Brain microvascular endothelial cell (primary cell): ENCODE data around the gene TADA2A.

Experiments
- DNase-seq: peaks from one replicate; pipeline ENCODE4 v3.0.0-alpha.2; 2020
- H3K27ac ChIP-seq: fragments of 250-450 bp; sonication (Bioruptor Pico); 2 replicates; pipeline ENCODE4 v1.5.1; 2020; ENCODE audit warnings: mild to moderate bottlenecking, moderate library complexity
- H3K27me3 ChIP-seq: fragments of 250-450 bp; sonication (Bioruptor Pico); replicated peaks from 2 replicates; pipeline ENCODE4 v1.5.1; 2020; ENCODE audit warnings: mild to moderate bottlenecking
- H3K36me3 ChIP-seq: fragments of 250-450 bp; sonication (Bioruptor Pico); replicated peaks from 2 replicates; pipeline ENCODE4 v1.5.1; 2020; ENCODE audit warnings: mild to moderate bottlenecking
- H3K4me3 ChIP-seq: 2 replicates; pipeline ENCODE4 v1.5.1; 2011; ENCODE audit warnings: low read depth, mild to moderate bottlenecking, control low read depth, low read length, moderate library complexity
- in situ Hi-C: cut with HindIII; loops from 2 replicates; pipeline ENCODE4 v1.10.0; 2017; ENCODE audit warnings: low sequenced_read_pairs, low pct_ligation_motif_present
- TF ChIP-seq, protein P1 (sequence below): IDR thresholded peaks from 2 replicates; pipeline ENCODE4 v1.5.1; 2011; ENCODE audit warnings: low read depth, mild to moderate bottlenecking, moderate library complexity, low read length, control low read depth, inconsistent platforms; ENCODE audit errors: missing control alignments

The TADA2A gene

DNA sequence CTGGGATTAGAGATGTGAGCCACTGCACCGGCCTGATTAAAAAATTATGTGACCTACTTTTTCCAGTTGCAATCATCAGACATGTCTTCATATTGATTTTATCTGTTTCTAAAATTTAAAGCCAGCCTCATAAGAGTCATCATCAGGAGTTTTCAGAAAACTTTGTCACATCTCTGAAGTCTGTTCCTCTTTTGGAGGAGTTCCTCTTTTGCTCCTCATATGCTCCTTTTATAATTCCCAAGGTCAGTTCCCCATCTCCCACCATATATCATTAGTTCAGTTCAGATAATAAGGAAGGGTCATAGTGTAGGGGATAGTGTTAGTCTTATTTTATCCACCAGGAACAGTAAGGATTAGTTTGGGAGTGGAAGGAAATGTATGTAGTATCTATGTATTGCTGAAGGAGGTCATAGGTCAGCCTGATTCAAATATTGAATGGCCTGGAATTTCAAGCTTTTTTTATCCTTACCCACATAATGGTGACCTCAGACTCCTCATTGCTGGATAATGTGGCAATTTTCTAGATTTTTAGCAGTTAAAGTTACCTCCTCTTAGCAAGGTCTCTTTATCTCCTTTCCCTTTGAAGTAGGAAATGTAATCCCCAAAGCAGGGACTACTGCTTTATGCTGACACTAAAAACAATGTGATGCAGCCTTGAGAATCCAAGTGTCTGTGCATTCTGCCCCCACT, 69.2 kb downstream of the TADA2A start:
- H3K36me3 ChIP-seq: peaks cover 29% of the 10 kb centered on the region
- no peak for DNase-seq
- TF ChIP-seq, protein P1, sequence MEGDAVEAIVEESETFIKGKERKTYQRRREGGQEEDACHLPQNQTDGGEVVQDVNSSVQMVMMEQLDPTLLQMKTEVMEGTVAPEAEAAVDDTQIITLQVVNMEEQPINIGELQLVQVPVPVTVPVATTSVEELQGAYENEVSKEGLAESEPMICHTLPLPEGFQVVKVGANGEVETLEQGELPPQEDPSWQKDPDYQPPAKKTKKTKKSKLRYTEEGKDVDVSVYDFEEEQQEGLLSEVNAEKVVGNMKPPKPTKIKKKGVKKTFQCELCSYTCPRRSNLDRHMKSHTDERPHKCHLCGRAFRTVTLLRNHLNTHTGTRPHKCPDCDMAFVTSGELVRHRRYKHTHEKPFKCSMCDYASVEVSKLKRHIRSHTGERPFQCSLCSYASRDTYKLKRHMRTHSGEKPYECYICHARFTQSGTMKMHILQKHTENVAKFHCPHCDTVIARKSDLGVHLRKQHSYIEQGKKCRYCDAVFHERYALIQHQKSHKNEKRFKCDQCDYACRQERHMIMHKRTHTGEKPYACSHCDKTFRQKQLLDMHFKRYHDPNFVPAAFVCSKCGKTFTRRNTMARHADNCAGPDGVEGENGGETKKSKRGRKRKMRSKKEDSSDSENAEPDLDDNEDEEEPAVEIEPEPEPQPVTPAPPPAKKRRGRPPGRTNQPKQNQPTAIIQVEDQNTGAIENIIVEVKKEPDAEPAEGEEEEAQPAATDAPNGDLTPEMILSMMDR: no peak
- H3K27ac ChIP-seq: peak overlapping the region; percentile 42
- H3K4me3 ChIP-seq: no peak overlapping the region
- H3K27me3 ChIP-seq: no peaks in the 10 kb centered on the region
- in situ Hi-C loops: no loop called here

GRCh38 chr17:37476431-37477120, 69.9 kb downstream of the TADA2A start:
- Histone ChIP-seq H3K27ac (peak overlapping the region; percentile 42), H3K27me3 (no peaks in the 10 kb centered on the region), H3K36me3 (peaks cover 26% of the 10 kb centered on the region), H3K4me3 (no peak overlapping the region)
- TF ChIP-seq, protein P1: no peak
- DNase-seq: no peak
- in situ Hi-C loops: no loop called here

- in situ Hi-C loops: no loop called here
- no peak overlapping the region for H3K4me3 ChIP-seq
- DNase-seq: no peak
- TF ChIP-seq, protein P1: no peak
- H3K27ac ChIP-seq: no peak overlapping the region
- peaks cover 21% of the 10 kb centered on the region for H3K36me3 ChIP-seq
- H3K27me3 ChIP-seq: no peaks in the 10 kb centered on the region
Observed at GRCh38 chr17:37478187-37478586, 71.5 kb downstream of the TADA2A start.

DNA sequence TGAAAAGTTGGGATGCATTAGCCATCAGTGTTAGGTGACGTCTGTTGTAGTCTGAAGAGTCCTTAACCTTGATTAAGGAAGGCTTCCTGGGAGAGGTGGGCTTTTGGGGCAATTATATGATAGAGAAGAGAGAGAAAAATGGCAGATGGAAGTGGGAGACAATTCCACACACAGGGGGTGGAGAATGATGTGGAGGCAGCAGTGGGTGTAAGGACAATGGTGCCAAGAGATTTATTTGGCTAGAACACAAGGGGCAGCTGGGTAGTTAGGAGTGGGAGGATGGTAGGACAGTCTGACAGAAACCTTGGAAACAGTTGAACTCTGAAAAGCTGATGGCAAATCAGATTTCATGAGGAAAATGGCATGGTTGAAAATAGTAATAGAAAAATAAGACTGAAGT, 72.3 kb downstream of the TADA2A start:
- Histone ChIP-seq H3K36me3 (peaks cover 14% of the 10 kb centered on the region), H3K27ac (no peak overlapping the region)

DNA sequence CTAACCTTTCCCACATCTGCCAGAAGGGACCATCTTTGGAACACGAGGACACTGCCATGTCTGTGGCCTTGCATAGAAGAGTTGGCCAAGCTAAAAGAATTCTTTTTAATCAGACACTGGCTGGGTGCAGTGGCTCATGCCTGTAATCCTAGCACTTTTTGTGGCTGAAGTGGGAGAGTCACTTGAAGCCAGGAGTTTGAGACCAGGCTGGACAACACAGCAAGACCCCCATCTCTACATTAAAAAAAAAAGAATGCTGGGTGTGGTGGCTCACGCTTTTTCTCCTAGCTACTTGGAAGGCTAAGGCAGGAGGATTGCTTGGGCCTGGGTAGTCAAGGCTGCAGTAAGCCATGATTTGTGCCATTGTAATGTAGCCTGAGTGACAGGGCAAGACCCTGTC, 73.7 kb downstream of the TADA2A start:
- H3K4me3 ChIP-seq: no peak overlapping the region
- H3K27ac ChIP-seq: no peak overlapping the region
- H3K36me3 ChIP-seq: peaks cover 7% of the 10 kb centered on the region
- in situ Hi-C loops: no loop called here
- DNase-seq: no peak
- TF ChIP-seq, protein P1: no peak
- H3K27me3 ChIP-seq: no peaks in the 10 kb centered on the region

More for the DNA sequence above, 72.3 kb downstream of the TADA2A start:
- in situ Hi-C loops: no loop called here
- no peak overlapping the region for H3K4me3 ChIP-seq
- TF ChIP-seq, protein P1: no peak
- no peaks in the 10 kb centered on the region for H3K27me3 ChIP-seq
- DNase-seq: no peak
